ENCODE results near the gene GPX2. TPM values are rescaled to one million over a fixed set of nuclear protein-coding genes. Genes with fewer than 3 reads are reported as not detected.

GPX2 gene
- total and polyA plus RNA-seq, 2 experiments from 2014 or later: not detected

DNA sequence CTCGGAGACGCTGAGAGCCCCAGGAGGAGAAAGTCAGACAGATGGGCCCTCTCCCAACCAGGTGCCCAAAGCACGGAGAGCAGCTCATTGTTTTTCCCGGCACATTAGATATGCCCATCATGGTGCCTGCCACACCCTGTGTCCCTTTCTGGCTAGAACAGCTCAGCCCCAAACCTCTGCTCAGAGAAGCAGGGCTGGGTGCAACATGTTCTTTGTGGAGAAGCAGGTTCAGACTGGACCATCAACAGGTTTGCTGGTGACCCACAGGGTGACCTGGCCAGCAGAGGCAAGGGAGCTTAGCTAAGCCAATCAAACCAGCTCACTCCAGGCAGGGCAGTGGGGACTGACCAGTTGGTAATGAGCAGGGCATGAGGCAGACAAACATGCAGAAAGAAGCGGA is 16.2 kb upstream of the GPX2 start:
- TF ChIP-seq, protein P1, sequence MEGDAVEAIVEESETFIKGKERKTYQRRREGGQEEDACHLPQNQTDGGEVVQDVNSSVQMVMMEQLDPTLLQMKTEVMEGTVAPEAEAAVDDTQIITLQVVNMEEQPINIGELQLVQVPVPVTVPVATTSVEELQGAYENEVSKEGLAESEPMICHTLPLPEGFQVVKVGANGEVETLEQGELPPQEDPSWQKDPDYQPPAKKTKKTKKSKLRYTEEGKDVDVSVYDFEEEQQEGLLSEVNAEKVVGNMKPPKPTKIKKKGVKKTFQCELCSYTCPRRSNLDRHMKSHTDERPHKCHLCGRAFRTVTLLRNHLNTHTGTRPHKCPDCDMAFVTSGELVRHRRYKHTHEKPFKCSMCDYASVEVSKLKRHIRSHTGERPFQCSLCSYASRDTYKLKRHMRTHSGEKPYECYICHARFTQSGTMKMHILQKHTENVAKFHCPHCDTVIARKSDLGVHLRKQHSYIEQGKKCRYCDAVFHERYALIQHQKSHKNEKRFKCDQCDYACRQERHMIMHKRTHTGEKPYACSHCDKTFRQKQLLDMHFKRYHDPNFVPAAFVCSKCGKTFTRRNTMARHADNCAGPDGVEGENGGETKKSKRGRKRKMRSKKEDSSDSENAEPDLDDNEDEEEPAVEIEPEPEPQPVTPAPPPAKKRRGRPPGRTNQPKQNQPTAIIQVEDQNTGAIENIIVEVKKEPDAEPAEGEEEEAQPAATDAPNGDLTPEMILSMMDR (IDR thresholded peaks at IDR 0.05; ENCODE audit: low read depth, low read length): no peak
- Histone ChIP-seq H3K4me1 (ENCODE audit: low read depth) (no peaks in the 10 kb centered on the region), H3K27ac (no peak overlapping the region), H3K9me3 (ENCODE audit: low read depth) (no peaks in the 10 kb centered on the region), H3K27me3 (no peaks in the 10 kb centered on the region), H3K36me3 (no peaks in the 10 kb centered on the region), H3K4me3 (no peak overlapping the region)
- DNase-seq (ENCODE audit: low read depth in 1 of 2, low spot score in 1 of 2): no peak

- no peaks in the 10 kb centered on the region for H3K27me3 ChIP-seq
- H3K27ac ChIP-seq: no peak overlapping the region
- DNase-seq (ENCODE audit: low read depth in 1 of 2, low spot score in 1 of 2): no peak
- H3K36me3 ChIP-seq: no peaks in the 10 kb centered on the region
- TF ChIP-seq, protein P1 (IDR thresholded peaks at IDR 0.05; ENCODE audit: low read depth, low read length): no peak
- H3K4me3 ChIP-seq: no peak overlapping the region
- no peaks in the 10 kb centered on the region for H3K4me1 ChIP-seq (ENCODE audit: low read depth)
- H3K9me3 ChIP-seq (ENCODE audit: low read depth): no peaks in the 10 kb centered on the region
These were observed 15.7 kb upstream of the GPX2 start for GRCh38 chr14:64958201-64958600.

DNA sequence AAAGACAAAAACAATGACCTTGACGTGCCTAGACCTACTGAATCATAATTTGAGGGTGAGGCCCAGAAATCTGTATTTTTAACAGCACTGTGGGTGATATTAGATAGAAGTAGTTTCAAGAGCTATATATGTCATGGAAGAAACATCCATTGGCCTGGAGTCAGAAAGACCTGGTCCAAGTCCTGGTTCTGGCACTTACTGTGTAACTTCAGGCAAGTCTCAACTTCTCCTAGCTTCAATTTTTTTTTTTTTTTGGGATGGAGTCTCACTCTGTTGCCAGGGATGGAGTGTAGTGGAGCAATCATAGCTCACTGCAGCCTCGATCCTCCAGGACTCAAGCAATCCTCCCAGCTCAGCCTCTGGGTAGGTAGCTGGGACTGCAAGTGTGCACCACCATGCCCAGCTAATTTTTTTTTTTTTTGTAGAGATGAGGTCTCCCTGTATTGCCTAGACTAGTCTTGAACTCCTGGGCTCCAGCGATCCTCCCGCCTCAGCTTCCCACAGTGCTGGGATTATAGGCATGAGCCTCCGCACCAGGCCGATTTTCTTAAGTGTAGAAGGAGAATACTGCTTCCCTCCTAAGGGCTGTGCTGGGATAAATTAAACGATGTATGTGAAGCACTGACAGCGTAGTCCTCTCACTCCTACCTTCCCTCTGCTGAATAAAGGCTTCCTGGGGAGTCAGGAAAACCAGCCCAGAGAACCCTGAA is 14.3 kb upstream of the GPX2 start:
- TF ChIP-seq, protein P1 (IDR thresholded peaks at IDR 0.05; ENCODE audit: low read depth, low read length): no peak
- no peaks in the 10 kb centered on the region for H3K9me3 ChIP-seq (ENCODE audit: low read depth)
- H3K36me3 ChIP-seq: no peaks in the 10 kb centered on the region
- no peak for DNase-seq (ENCODE audit: low read depth in 1 of 2, low spot score in 1 of 2)
- no peaks in the 10 kb centered on the region for H3K27me3 ChIP-seq
- no peak overlapping the region for H3K4me3 ChIP-seq
- no peaks in the 10 kb centered on the region for H3K4me1 ChIP-seq (ENCODE audit: low read depth)
- no peak overlapping the region for H3K27ac ChIP-seq

- no peaks in the 10 kb centered on the region for H3K9me3 ChIP-seq (ENCODE audit: low read depth)
- DNase-seq (ENCODE audit: low read depth in 1 of 2, low spot score in 1 of 2): no peak
- no peaks in the 10 kb centered on the region for H3K4me1 ChIP-seq (ENCODE audit: low read depth)
- TF ChIP-seq, protein P1 (IDR thresholded peaks at IDR 0.05; ENCODE audit: low read depth, low read length): no peak
- H3K36me3 ChIP-seq: no peaks in the 10 kb centered on the region
- H3K27ac ChIP-seq: no peak overlapping the region
- H3K27me3 ChIP-seq: no peaks in the 10 kb centered on the region
- no peak overlapping the region for H3K4me3 ChIP-seq
These were observed 12.8 kb upstream of the GPX2 start for GRCh38 chr14:64955297-64955696.

- DNase-seq (ENCODE audit: low read depth in 1 of 2, low spot score in 1 of 2): no peak
These were observed 12.1 kb upstream of the GPX2 start for GRCh38 chr14:64954491-64955240.

More at GRCh38 chr14:64954491-64955240, 12.1 kb upstream of the GPX2 start:
- Histone ChIP-seq H3K27me3 (no peaks in the 10 kb centered on the region), H3K4me3 (no peak overlapping the region), H3K27ac (no peak overlapping the region), H3K4me1 (ENCODE audit: low read depth) (no peaks in the 10 kb centered on the region), H3K9me3 (ENCODE audit: low read depth) (no peaks in the 10 kb centered on the region), H3K36me3 (no peaks in the 10 kb centered on the region)
- TF ChIP-seq, protein P1 (IDR thresholded peaks at IDR 0.05; ENCODE audit: low read depth, low read length): no peak
